Measurements from ENCODE around the gene HAT1. TPM values are rescaled to one million over a fixed set of nuclear protein-coding genes. Genes with fewer than 3 reads are reported as not detected.
"Not testable (repeated sequence)": the region's sequence is repeated elsewhere in the genome, so short reads cannot be mapped to it uniquely, and the experiment has no call there.

The HAT1 gene
- total and polyA plus RNA-seq, 7 experiments from 2014 or later, result 22.1 to 74.1 (median 26.8) TPM

- H3K27ac ChIP-seq (ENCODE audit: low read depth, low read length), result no peak overlapping the region
- H3K27me3 Mint-ChIP-seq, result peaks cover 9 to 32% (median 13%) of the 10 kb centered on the region in 5 donors
- no peaks in the 10 kb centered on the region for H3K36me3 ChIP-seq (ENCODE audit: control insufficient read depth in 2 of 3, insufficient read depth in 3 of 3, low read length in 3 of 3)
- intact Hi-C loops (cut with micrococcal nuclease), result loop anchor here in 1 of 2 donors (5.0 kb wide), 1 partner anchor 563 kb away; the partner anchor contains the start of genes DCAF17 and METTL8
- H3K4me3 Mint-ChIP-seq, result no peak overlapping the region
- H3K4me3 ChIP-seq (ENCODE audit: low read length), result no peak overlapping the region
- ChIA-PET POLR2A (no interaction called here), CTCF (no interaction called here)
- H3K4me1 ChIP-seq (ENCODE audit: control insufficient read depth in 2 of 2, insufficient read depth in 2 of 2, low read length in 2 of 2), result peaks cover 0 to 5% of the 10 kb centered on the region in 2 donors
- no peaks in the 10 kb centered on the region for H3K27me3 ChIP-seq (ENCODE audit: control insufficient read depth in 2 of 2, insufficient read depth in 2 of 2, low read length in 2 of 2)
- H3K4me1 Mint-ChIP-seq, result peaks cover 4 to 19% (median 18%) of the 10 kb centered on the region in 7 donors
- no peak for DNase-seq
- H3K36me3 Mint-ChIP-seq, result peaks cover 0 to 3% (median 0%) of the 10 kb centered on the region in 5 donors
- H3K9me3 Mint-ChIP-seq, result no peaks in the 10 kb centered on the region
- H3K27ac Mint-ChIP-seq, result no peak overlapping the region
- ATAC-seq, result no peak
- no peaks in the 10 kb centered on the region for H3K9me3 ChIP-seq (ENCODE audit: control insufficient read depth in 2 of 3, low read length in 3 of 3)
These were observed 73.3 kb downstream of the HAT1 start for GRCh38 chr2:171995586-171995985.

GRCh38 chr2:171996021-171996420 is 73.8 kb downstream of the HAT1 start:
- peaks cover 0 to 5% of the 10 kb centered on the region in 2 donors for H3K4me1 ChIP-seq (ENCODE audit: control insufficient read depth in 2 of 2, insufficient read depth in 2 of 2, low read length in 2 of 2)
- Mint-ChIP-seq H3K27ac (no peak overlapping the region), H3K27me3 (peaks cover 9 to 30% (median 13%) of the 10 kb centered on the region in 5 donors), H3K4me1 (peaks cover 5 to 24% (median 22%) of the 10 kb centered on the region in 7 donors), H3K36me3 (peaks cover 0 to 3% (median 0%) of the 10 kb centered on the region in 5 donors), H3K4me3 (no peak overlapping the region), H3K9me3 (no peaks in the 10 kb centered on the region)
- ATAC-seq, result no peak
- no peaks in the 10 kb centered on the region for H3K27me3 ChIP-seq (ENCODE audit: control insufficient read depth in 2 of 2, insufficient read depth in 2 of 2, low read length in 2 of 2)
- no peak for DNase-seq
- intact Hi-C loops (cut with micrococcal nuclease), result loop anchor here (2.0 to 5.0 kb wide), 2 partner anchors 559 to 564 kb away; partner anchors contain the start of genes DCAF17 (in 1 of the 2) and METTL8 (in 1 of the 2)
- CTCF ChIA-PET, result no interaction called here
- no peaks in the 10 kb centered on the region for H3K9me3 ChIP-seq (ENCODE audit: control insufficient read depth in 2 of 3, low read length in 3 of 3)
- no peak overlapping the region for H3K27ac ChIP-seq (ENCODE audit: low read depth, low read length)
- POLR2A ChIA-PET, result no interaction called here
- H3K36me3 ChIP-seq (ENCODE audit: control insufficient read depth in 2 of 3, insufficient read depth in 3 of 3, low read length in 3 of 3), result no peaks in the 10 kb centered on the region
- H3K4me3 ChIP-seq (ENCODE audit: low read length), result no peak overlapping the region

GRCh38 chr2:171997031-171997430 is 74.8 kb downstream of the HAT1 start:
- ATAC-seq, result not testable (repeated sequence)

GRCh38 chr2:171999161-171999560 is 76.9 kb downstream of the HAT1 start:
- Histone ChIP-seq H3K27ac (ENCODE audit: low read depth, low read length) (peak overlapping the region; percentile 61), H3K9me3 (ENCODE audit: control insufficient read depth in 2 of 3, low read length in 3 of 3) (no peaks in the 10 kb centered on the region), H3K4me1 (ENCODE audit: control insufficient read depth in 2 of 2, insufficient read depth in 2 of 2, low read length in 2 of 2) (peaks cover 0 to 5% of the 10 kb centered on the region in 2 donors), H3K27me3 (ENCODE audit: control insufficient read depth in 2 of 2, insufficient read depth in 2 of 2, low read length in 2 of 2) (no peaks in the 10 kb centered on the region), H3K4me3 (ENCODE audit: low read length) (peak overlapping the region; percentile 99), H3K36me3 (ENCODE audit: control insufficient read depth in 2 of 3, insufficient read depth in 3 of 3, low read length in 3 of 3) (no peaks in the 10 kb centered on the region)
- peaks cover 0 to 3% (median 0%) of the 10 kb centered on the region in 5 donors for H3K36me3 Mint-ChIP-seq
- CTCF ChIA-PET, result no interaction called here
- DNase-seq, result peak in 1 of 9 donors; percentile 1
- intact Hi-C loops (cut with micrococcal nuclease), result loop anchor here (1.0 to 5.0 kb wide), 5 partner anchors 77 to 567 kb away; partner anchors contain the start of genes DCAF17 (in 1 of the 2), DLX2 (in 1 of the 2), HAT1 (in 1 of the 2) and METTL8 (in 1 of the 2)
- H3K9me3 Mint-ChIP-seq, result no peaks in the 10 kb centered on the region
- H3K4me3 Mint-ChIP-seq, result peak overlapping the region; percentile 73 to 99 (median 87)
- H3K27me3 Mint-ChIP-seq, result peaks cover 6 to 27% (median 12%) of the 10 kb centered on the region in 5 donors
- POLR2A ChIA-PET, result interaction anchor here (0.5 kb wide), 1 partner anchor 110 kb away, joined by 3 read pairs; no protein-coding TSS in a partner anchor
- H3K4me1 Mint-ChIP-seq, result peaks cover 5 to 24% (median 22%) of the 10 kb centered on the region in 7 donors
- ATAC-seq, result no peak
- peak overlapping the region in 8 of 9 donors; percentile 6 to 94 (median 72) for H3K27ac Mint-ChIP-seq

More at GRCh38 chr2:171997031-171997430, 74.8 kb downstream of the HAT1 start:
- H3K27ac ChIP-seq (ENCODE audit: low read depth, low read length); DNase-seq; H3K36me3 Mint-ChIP-seq; H3K36me3 ChIP-seq (ENCODE audit: control insufficient read depth in 2 of 3, insufficient read depth in 3 of 3, low read length in 3 of 3); H3K9me3 Mint-ChIP-seq; CTCF ChIA-PET; H3K4me3 ChIP-seq (ENCODE audit: low read length); H3K4me3 Mint-ChIP-seq; H3K9me3 ChIP-seq (ENCODE audit: control insufficient read depth in 2 of 3, low read length in 3 of 3); POLR2A ChIA-PET; H3K27ac Mint-ChIP-seq; H3K4me1 ChIP-seq (ENCODE audit: control insufficient read depth in 2 of 2, insufficient read depth in 2 of 2, low read length in 2 of 2); H3K27me3 ChIP-seq (ENCODE audit: control insufficient read depth in 2 of 2, insufficient read depth in 2 of 2, low read length in 2 of 2): not testable (repeated sequence)
- H3K4me1 Mint-ChIP-seq, result peaks cover 5 to 24% (median 22%) of the 10 kb centered on the region in 7 donors
- intact Hi-C loops (cut with micrococcal nuclease), result loop anchor here (2.0 to 5.0 kb wide), 2 partner anchors 558 to 565 kb away; partner anchors contain the start of genes DCAF17 (in 1 of the 2) and METTL8 (in 1 of the 2)
- peaks cover 9 to 30% (median 13%) of the 10 kb centered on the region in 5 donors for H3K27me3 Mint-ChIP-seq

GRCh38 chr2:171999604-172000469 is 77.6 kb downstream of the HAT1 start, which contains the start of gene METAP1D:
Gene METAP1D, plus strand, starts transcription at chr2:171999953. Its CDS starts 17 bp downstream, at chr2:171999970.
- Histone ChIP-seq H3K36me3 (ENCODE audit: control insufficient read depth in 2 of 3, insufficient read depth in 3 of 3, low read length in 3 of 3) (no peaks in the 10 kb centered on the region), H3K4me3 (ENCODE audit: low read length) (peak within 1 kb of the TSS; percentile 99), H3K27ac (ENCODE audit: low read depth, low read length) (peak within 1 kb of the TSS; percentile 61), H3K27me3 (ENCODE audit: control insufficient read depth in 2 of 2, insufficient read depth in 2 of 2, low read length in 2 of 2) (no peaks in the 10 kb centered on the region), H3K4me1 (ENCODE audit: control insufficient read depth in 2 of 2, insufficient read depth in 2 of 2, low read length in 2 of 2) (peaks cover 0 to 5% of the 10 kb centered on the region in 2 donors), H3K9me3 (ENCODE audit: control insufficient read depth in 2 of 3, low read length in 3 of 3) (no peaks in the 10 kb centered on the region)
- peak; percentile 98 for ATAC-seq
- peak; percentile 74 to 92 (median 82) for DNase-seq
- POLR2A ChIA-PET, result interaction anchor here (1.0 kb wide), 1 partner anchor 78 kb away, joined by 3 read pairs; the partner anchor contains the start of gene HAT1
- H3K36me3 Mint-ChIP-seq, result peaks cover 0 to 2% (median 0%) of the 10 kb centered on the region in 5 donors
- peak within 1 kb of the TSS; percentile 87 to 99 (median 96) for H3K4me3 Mint-ChIP-seq
- no peaks in the 10 kb centered on the region for H3K9me3 Mint-ChIP-seq
- peak within 1 kb of the TSS; percentile 77 to 97 (median 93) for H3K27ac Mint-ChIP-seq
- H3K27me3 Mint-ChIP-seq, result peaks cover 6 to 23% (median 9%) of the 10 kb centered on the region in 5 donors
- peaks cover 5 to 24% (median 22%) of the 10 kb centered on the region in 7 donors for H3K4me1 Mint-ChIP-seq
- intact Hi-C loops (cut with micrococcal nuclease), result loop anchor here (1.0 to 5.0 kb wide), 8 partner anchors 78 to 568 kb away; partner anchors contain the start of genes DCAF17 (in 2 of the 2), HAT1 (in 2 of the 2), METTL8 (in 2 of the 2) and DLX2 (in 1 of the 2)
- CTCF ChIA-PET, result no interaction called here

GRCh38 chr2:172000696-172001361 is 78.6 kb downstream of the HAT1 start:
- no peak overlapping the region for H3K27ac ChIP-seq (ENCODE audit: low read depth, low read length)
- peaks cover 0 to 17% (median 4%) of the 10 kb centered on the region in 5 donors for H3K27me3 Mint-ChIP-seq
- ATAC-seq (no peak), DNase-seq (peak in 1 of 9 donors; percentile 1)
- POLR2A ChIA-PET, result interaction anchor here (1.0 kb wide), 1 partner anchor 79 kb away, joined by 3 read pairs; the partner anchor contains the start of gene HAT1
- peaks cover 5 to 24% (median 22%) of the 10 kb centered on the region in 7 donors for H3K4me1 Mint-ChIP-seq
- H3K27me3 ChIP-seq (ENCODE audit: control insufficient read depth in 2 of 2, insufficient read depth in 2 of 2, low read length in 2 of 2), result no peaks in the 10 kb centered on the region
- H3K36me3 ChIP-seq (ENCODE audit: control insufficient read depth in 2 of 3, insufficient read depth in 3 of 3, low read length in 3 of 3), result no peaks in the 10 kb centered on the region
- H3K27ac Mint-ChIP-seq, result peak overlapping the region; percentile 77 to 97 (median 93)
- H3K4me3 Mint-ChIP-seq, result peak overlapping the region; percentile 87 to 99 (median 96)
- H3K4me1 ChIP-seq (ENCODE audit: control insufficient read depth in 2 of 2, insufficient read depth in 2 of 2, low read length in 2 of 2), result peaks cover 0 to 5% of the 10 kb centered on the region in 2 donors
- no peak overlapping the region for H3K4me3 ChIP-seq (ENCODE audit: low read length)
- no peaks in the 10 kb centered on the region for H3K9me3 ChIP-seq (ENCODE audit: control insufficient read depth in 2 of 3, low read length in 3 of 3)
- H3K36me3 Mint-ChIP-seq, result no peaks in the 10 kb centered on the region
- intact Hi-C loops (cut with micrococcal nuclease), result loop anchor here (1.0 to 5.0 kb wide), 5 partner anchors 79 to 569 kb away; partner anchors contain the start of genes DCAF17 (in 1 of the 2), DYNC1I2 (in 1 of the 2), HAT1 (in 1 of the 2) and METTL8 (in 1 of the 2)
- CTCF ChIA-PET, result no interaction called here
- H3K9me3 Mint-ChIP-seq, result no peaks in the 10 kb centered on the region

Measured in naive thymus-derived CD4-positive, alpha-beta T cell (primary cell).